Fibroblast of lung (primary cell): ENCODE results near the gene KCTD21.

Experiments used
- CTCF ChIP-seq, 2 donors: IDR thresholded peaks in 1 of 2; conservative IDR thresholded peaks in 1 of 2; 1 replicate in 1 of 2; 2 replicates in 1 of 2; pipeline ENCODE4 v1.5.1; 2011 to 2012; ENCODE audit warnings: low read length in 2 of 2, control low read depth in 1 of 2, inconsistent platforms in 1 of 2, low read depth in 1 of 2, mild to moderate bottlenecking in 1 of 2
- EZH2 ChIP-seq: IDR thresholded peaks from 2 replicates; pipeline ENCODE4 v1.5.1; 2012; ENCODE audit warnings: low read length, control low read depth, mild to moderate bottlenecking; ENCODE audit errors: missing control alignments

- TF ChIP-seq CTCF (conservative IDR thresholded peaks at IDR 0.05 in 1 of 2, IDR thresholded peaks at IDR 0.05 in 1 of 2; ENCODE audit: low read depth in 1 of 2, low read length in 2 of 2) (no peak), EZH2 (no peak)
Measured at GRCh38 chr11:78200553-78200952, 12.1 kb upstream of the KCTD21 start.
